PC-9 (cell line): ENCODE results near the gene HEG1. TPM values are rescaled to one million over a fixed set of nuclear protein-coding genes. Genes with fewer than 3 reads are reported as not detected.

Experiments used
- BruUV-seq: library from RNA; stranded (reverse); fragments of 400-500 nt; replicated peaks from 2 replicates; lab custom pipeline; 2021; lab: Mats Ljungman, UMichigan
- CTCF ChIA-PET: fragments of 300-600 bp; sonication (Branson Sonifier 250); formaldehyde crosslinking; loops from one replicate; lab custom pipeline; 2022; ENCODE audit warnings: antibody characterized with exemption; lab: Charles Lee
- POLR2A ChIA-PET: fragments of 300-600 bp; sonication (Branson Sonifier 250); formaldehyde crosslinking; loops from one replicate; lab custom pipeline; 2022; ENCODE audit warnings: antibody characterized with exemption; ENCODE audit not compliant: unreplicated experiment; lab: Charles Lee
- DNase-seq, 2 experiments: peaks; one replicate each; pipeline versions ENCODE4 v3.0.0 to v3.0.0-alpha.2; 2015 to 2022; ENCODE audit warnings: mixed read lengths in 1 of 2
- H2AFZ ChIP-seq: fragments of 200-600 bp; sonication (generic); 2 replicates; pipeline ENCODE4 v1.8.1; 2017; ENCODE audit warnings: antibody characterized with exemption
- H3F3A ChIP-seq: fragments of 200-600 bp; sonication (generic); 2 replicates; pipeline ENCODE4 v1.8.1; 2017; ENCODE audit warnings: antibody characterized with exemption, mild to moderate bottlenecking, low read depth; ENCODE audit not compliant: insufficient read depth
- H3K27ac ChIP-seq: fragments of 200-600 bp; sonication (generic); 2 replicates; pipeline ENCODE4 v1.6.1; 2016; ENCODE audit warnings: mixed run types
- H3K27me3 ChIP-seq: fragments of 200-600 bp; sonication (generic); 2 replicates; pipeline ENCODE4 v1.6.1; 2016; ENCODE audit warnings: low read depth, mixed run types; ENCODE audit not compliant: insufficient read depth
- H3K36me3 ChIP-seq: fragments of 200-600 bp; sonication (generic); 2 replicates; pipeline ENCODE4 v1.6.1; 2016; ENCODE audit warnings: low read depth, mixed run types
- H3K4me1 ChIP-seq: fragments of 200-600 bp; sonication (generic); replicated peaks from 2 replicates; pipeline ENCODE4 v1.6.1; 2016; ENCODE audit warnings: mixed run types; ENCODE audit not compliant: insufficient read depth
- H3K4me2 ChIP-seq: fragments of 200-600 bp; sonication (generic); 2 replicates; pipeline ENCODE4 v1.6.1; 2017; ENCODE audit warnings: mixed run types
- H3K4me3 ChIP-seq: fragments of 200-600 bp; sonication (generic); 2 replicates; pipeline ENCODE4 v1.6.1; 2016; ENCODE audit warnings: mixed run types
- H3K79me2 ChIP-seq: fragments of 200-600 bp; sonication (generic); 2 replicates; pipeline ENCODE4 v1.6.1; 2017; ENCODE audit warnings: low read depth, mixed run types
- H3K9me2 ChIP-seq: fragments of 200-600 bp; sonication (generic); 2 replicates; pipeline ENCODE4 v1.8.1; 2017; ENCODE audit warnings: mild to moderate bottlenecking; ENCODE audit not compliant: insufficient read depth
- H3K9me3 ChIP-seq: fragments of 200-600 bp; sonication (generic); 2 replicates; pipeline ENCODE4 v1.8.1; 2016; ENCODE audit warnings: low read depth; ENCODE audit not compliant: insufficient read depth
- H4K20me1 ChIP-seq: fragments of 200-600 bp; sonication (generic); 2 replicates; pipeline ENCODE4 v1.8.1; 2017; ENCODE audit not compliant: insufficient read depth
- EZH2 ChIP-seq: fragments of 200-600 bp; sonication (generic); IDR thresholded peaks from 2 replicates; pipeline ENCODE4 v1.8.0; 2017; ENCODE audit warnings: antibody characterized with exemption, low read depth
- intact Hi-C: fragments of 100-400 bp; cut with micrococcal nuclease; formaldehyde crosslinking; loops from one replicate; pipeline ENCODE4 v1.10.0; 2022; ENCODE audit not compliant: unreplicated experiment
- total RNA-seq: library from RNA; stranded (reverse); gene quantifications from 2 replicates; pipeline ENCODE4 v1.2.3, GENCODE V29; 2021
- TF ChIP-seq, protein P1 (sequence below): fragments of 200-600 bp; sonication (generic); conservative IDR thresholded peaks from 2 replicates; pipeline ENCODE4 v1.6.1; 2017; ENCODE audit warnings: mixed run types, antibody characterized with exemption, mild to moderate bottlenecking, moderate library complexity

HEG1 gene
- total RNA-seq, 1 experiment from 2014 or later, result 33.5 TPM

DNA sequence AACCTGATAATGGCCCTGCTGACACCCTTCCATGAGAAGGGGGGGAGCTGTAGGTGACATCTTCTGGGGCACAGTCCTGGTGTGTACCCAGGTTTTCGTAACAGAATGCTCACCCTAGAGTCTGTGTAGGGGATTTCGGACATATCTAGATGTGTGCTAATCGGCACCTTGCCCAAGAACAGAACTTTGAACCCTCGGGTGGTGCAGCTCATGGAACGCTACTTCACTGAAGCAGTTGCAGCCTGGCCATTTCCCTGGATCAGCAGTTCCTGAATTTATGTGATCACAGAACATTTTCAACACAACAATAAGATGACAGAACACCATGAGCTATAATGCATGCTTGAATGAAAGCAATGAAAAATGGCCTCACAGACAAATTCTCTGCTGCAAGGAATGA lies 63.8 kb downstream of the HEG1 start:
- Histone ChIP-seq H3K79me2 (no peaks in the 10 kb centered on the region), H3K27ac (no peak overlapping the region), H4K20me1 (no peaks in the 10 kb centered on the region), H3K27me3 (no peaks in the 10 kb centered on the region), H3K4me1 (peaks cover 2% of the 10 kb centered on the region; the same call in 1 of the 2 replicates), H3K9me3 (no peaks in the 10 kb centered on the region), H3K4me2 (no peak overlapping the region), H3K36me3 (no peaks in the 10 kb centered on the region), H3K9me2 (no peaks in the 10 kb centered on the region), H3F3A (no peaks in the 10 kb centered on the region), H2AFZ (no peak overlapping the region), H3K4me3 (no peak overlapping the region)
- BruUV-seq, result no TSS peak
- ChIA-PET POLR2A (no interaction called here), CTCF (no interaction called here)
- DNase-seq, result no peak
- TF ChIP-seq, protein P1, sequence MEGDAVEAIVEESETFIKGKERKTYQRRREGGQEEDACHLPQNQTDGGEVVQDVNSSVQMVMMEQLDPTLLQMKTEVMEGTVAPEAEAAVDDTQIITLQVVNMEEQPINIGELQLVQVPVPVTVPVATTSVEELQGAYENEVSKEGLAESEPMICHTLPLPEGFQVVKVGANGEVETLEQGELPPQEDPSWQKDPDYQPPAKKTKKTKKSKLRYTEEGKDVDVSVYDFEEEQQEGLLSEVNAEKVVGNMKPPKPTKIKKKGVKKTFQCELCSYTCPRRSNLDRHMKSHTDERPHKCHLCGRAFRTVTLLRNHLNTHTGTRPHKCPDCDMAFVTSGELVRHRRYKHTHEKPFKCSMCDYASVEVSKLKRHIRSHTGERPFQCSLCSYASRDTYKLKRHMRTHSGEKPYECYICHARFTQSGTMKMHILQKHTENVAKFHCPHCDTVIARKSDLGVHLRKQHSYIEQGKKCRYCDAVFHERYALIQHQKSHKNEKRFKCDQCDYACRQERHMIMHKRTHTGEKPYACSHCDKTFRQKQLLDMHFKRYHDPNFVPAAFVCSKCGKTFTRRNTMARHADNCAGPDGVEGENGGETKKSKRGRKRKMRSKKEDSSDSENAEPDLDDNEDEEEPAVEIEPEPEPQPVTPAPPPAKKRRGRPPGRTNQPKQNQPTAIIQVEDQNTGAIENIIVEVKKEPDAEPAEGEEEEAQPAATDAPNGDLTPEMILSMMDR, result no peak
- TF ChIP-seq EZH2, result no peak
- intact Hi-C loops, result no loop called here

DNA sequence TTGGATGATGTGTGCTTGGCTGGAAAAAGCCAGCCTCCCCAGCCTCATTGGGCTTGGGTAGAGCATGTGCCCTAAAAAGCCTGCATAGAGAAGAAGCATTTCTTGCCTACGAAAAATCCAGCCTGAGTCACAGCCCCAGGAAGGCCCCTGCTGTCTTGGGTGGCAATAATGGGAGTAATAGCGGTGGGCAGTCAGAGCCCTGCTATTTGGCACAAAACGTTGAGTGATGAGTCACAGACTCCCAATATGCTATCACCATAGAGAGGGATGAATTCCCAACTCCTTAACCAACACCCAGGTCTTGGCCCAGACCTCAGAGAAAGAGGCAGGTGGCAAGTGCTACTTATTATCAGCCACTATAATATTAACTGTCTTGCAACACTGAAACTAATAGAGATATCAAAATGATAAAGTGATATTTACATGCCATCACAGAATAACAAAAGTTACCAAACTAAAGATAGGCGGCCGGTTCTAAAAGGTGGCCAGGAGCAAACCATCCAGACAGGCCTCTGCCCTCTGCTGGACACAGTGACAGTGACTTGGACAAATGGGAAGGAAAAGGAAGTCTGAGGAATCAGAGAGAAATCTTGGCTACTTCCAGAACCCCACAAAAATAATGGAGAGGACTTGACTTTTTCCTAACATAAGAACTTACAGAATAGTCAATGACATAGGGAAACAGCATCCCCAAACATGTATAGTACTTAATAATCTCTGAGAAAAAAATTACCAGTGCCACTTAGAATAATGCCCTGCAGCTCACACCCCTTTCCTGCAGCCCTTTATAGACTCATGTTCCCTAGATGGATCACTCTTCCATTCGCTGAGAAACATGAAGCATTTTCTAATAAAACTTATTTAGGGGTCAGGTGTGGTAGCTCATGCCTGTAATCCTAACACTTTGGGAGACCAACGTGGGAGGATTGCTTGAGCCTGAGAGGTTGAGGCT lies 69.3 kb downstream of the HEG1 start:
- peak; percentile 75 to 87 for DNase-seq
- no peak overlapping the region for H2AFZ ChIP-seq
- H3F3A ChIP-seq, result peaks cover 17% of the 10 kb centered on the region
- H3K27me3 ChIP-seq, result no peaks in the 10 kb centered on the region
- H3K4me2 ChIP-seq, result peak overlapping the region; percentile 14
- H3K9me2 ChIP-seq, result no peaks in the 10 kb centered on the region
- no TSS peak for BruUV-seq
- H3K9me3 ChIP-seq, result no peaks in the 10 kb centered on the region
- no peak overlapping the region for H3K4me3 ChIP-seq
- TF ChIP-seq, protein P1, result peak; percentile 74
- no peak for TF ChIP-seq EZH2
- ChIA-PET POLR2A (no interaction called here), CTCF (no interaction called here)
- peak overlapping the region; percentile 83 for H3K27ac ChIP-seq
- peaks cover 28% of the 10 kb centered on the region for H3K4me1 ChIP-seq
- no peaks in the 10 kb centered on the region for H3K79me2 ChIP-seq
- intact Hi-C loops, result loop anchor here (1.0 to 5.0 kb wide), 3 partner anchors 57 to 419 kb away; no protein-coding TSS in a partner anchor
- H4K20me1 ChIP-seq, result no peaks in the 10 kb centered on the region
- no peaks in the 10 kb centered on the region for H3K36me3 ChIP-seq

DNA sequence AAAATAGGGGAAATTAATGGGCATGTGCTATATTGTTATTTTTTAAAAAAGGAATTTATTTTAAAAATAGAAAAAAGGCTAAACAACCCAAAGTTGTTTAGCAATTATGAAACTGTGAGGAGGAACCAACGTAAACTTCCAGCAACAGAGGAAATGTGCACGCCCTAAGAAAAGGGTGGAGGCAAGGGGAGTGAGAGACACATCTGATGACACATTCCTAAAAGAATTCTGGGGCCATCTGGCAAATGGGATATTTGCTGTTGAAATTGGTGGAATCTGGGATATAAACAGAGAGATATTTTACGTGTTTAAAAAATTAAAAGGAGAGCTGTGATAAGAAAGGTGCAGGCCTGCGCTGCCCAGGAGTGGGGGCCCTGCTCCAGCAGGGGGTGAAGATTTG lies 70.4 kb downstream of the HEG1 start:
- no peaks in the 10 kb centered on the region for H3K79me2 ChIP-seq
- POLR2A ChIA-PET, result no interaction called here
- H3K4me3 ChIP-seq, result no peak overlapping the region
- H3K4me2 ChIP-seq, result peak overlapping the region; percentile 14
- H3K27me3 ChIP-seq, result no peaks in the 10 kb centered on the region
- no peak overlapping the region for H2AFZ ChIP-seq
- intact Hi-C loops, result loop anchor here (5.0 kb wide), 1 partner anchor 418 kb away; no protein-coding TSS in a partner anchor
- no peaks in the 10 kb centered on the region for H3K9me3 ChIP-seq
- CTCF ChIA-PET, result no interaction called here
- H3K27ac ChIP-seq, result peak overlapping the region; percentile 83
- no peak for TF ChIP-seq EZH2
- TF ChIP-seq, protein P1, result no peak
- peaks cover 28% of the 10 kb centered on the region for H3K4me1 ChIP-seq
- BruUV-seq, result no TSS peak
- H3K36me3 ChIP-seq, result no peaks in the 10 kb centered on the region
- no peaks in the 10 kb centered on the region for H4K20me1 ChIP-seq
- H3F3A ChIP-seq, result peaks cover 17% of the 10 kb centered on the region
- DNase-seq, result peak; percentile 29 to 52
- no peaks in the 10 kb centered on the region for H3K9me2 ChIP-seq
